ENCODE results near the gene NIPA2. TPM values are rescaled to one million over a fixed set of nuclear protein-coding genes. Genes with fewer than 3 reads are reported as not detected.
A peak's percentile ranks its signal among the peaks of the same experiment; 100 is the strongest.

NIPA2 gene
- total RNA-seq, 1 donor from 2014 or later, result 37.7 TPM

GRCh38 chr15:22872936-22873701, 34.7 kb downstream of the NIPA2 start:
- peaks cover 76% of the 10 kb centered on the region for H3K36me3 Mint-ChIP-seq
- peaks cover 4% of the 10 kb centered on the region for H3K9me3 Mint-ChIP-seq
- TF ChIP-seq CTCF (IDR thresholded peaks at IDR 0.05; ENCODE audit: unreplicated experiment), result no peak

GRCh38 chr15:22873841-22874240, 35.4 kb downstream of the NIPA2 start:
- Mint-ChIP-seq H3K9me3 (peaks cover 4% of the 10 kb centered on the region), H3K27ac (no peak overlapping the region), H3K4me1 (no peaks in the 10 kb centered on the region), H3K36me3 (peaks cover 78% of the 10 kb centered on the region), H3K27me3 (ENCODE audit: low read depth) (no peaks in the 10 kb centered on the region), H3K4me3 (no peak overlapping the region)
- no peak for DNase-seq (ENCODE audit: low spot score in 2 of 2, unreplicated experiment in 2 of 2)
- no peak for TF ChIP-seq CTCF (IDR thresholded peaks at IDR 0.05; ENCODE audit: unreplicated experiment)

More at GRCh38 chr15:22872936-22873701, 34.7 kb downstream of the NIPA2 start:
- Mint-ChIP-seq H3K4me3 (no peak overlapping the region), H3K27ac (peak overlapping the region; percentile 68), H3K4me1 (no peaks in the 10 kb centered on the region), H3K27me3 (ENCODE audit: low read depth) (no peaks in the 10 kb centered on the region)
- DNase-seq (ENCODE audit: low spot score in 2 of 2, unreplicated experiment in 2 of 2), result no peak

GRCh38 chr15:22874256-22874655, 35.8 kb downstream of the NIPA2 start:
- no peak for TF ChIP-seq CTCF (IDR thresholded peaks at IDR 0.05; ENCODE audit: unreplicated experiment)
- Mint-ChIP-seq H3K36me3 (peaks cover 74% of the 10 kb centered on the region), H3K4me3 (no peak overlapping the region), H3K9me3 (peaks cover 4% of the 10 kb centered on the region), H3K27ac (no peak overlapping the region), H3K4me1 (no peaks in the 10 kb centered on the region), H3K27me3 (ENCODE audit: low read depth) (no peaks in the 10 kb centered on the region)
- no peak for DNase-seq (ENCODE audit: low spot score in 2 of 2, unreplicated experiment in 2 of 2)

- H3K36me3 Mint-ChIP-seq, result peaks cover 70% of the 10 kb centered on the region
Measured at GRCh38 chr15:22874966-22875365, 36.5 kb downstream of the NIPA2 start.

GRCh38 chr15:22877117-22877516, 38.7 kb downstream of the NIPA2 start:
- TF ChIP-seq CTCF (IDR thresholded peaks at IDR 0.05; ENCODE audit: unreplicated experiment), result no peak
- Mint-ChIP-seq H3K9me3 (peaks cover 3% of the 10 kb centered on the region), H3K4me3 (no peak overlapping the region), H3K4me1 (no peaks in the 10 kb centered on the region), H3K36me3 (peaks cover 71% of the 10 kb centered on the region), H3K27me3 (ENCODE audit: low read depth) (no peaks in the 10 kb centered on the region), H3K27ac (no peak overlapping the region)
- no peak for DNase-seq (ENCODE audit: low spot score in 2 of 2, unreplicated experiment in 2 of 2)

More at GRCh38 chr15:22874966-22875365, 36.5 kb downstream of the NIPA2 start:
- peaks cover 4% of the 10 kb centered on the region for H3K9me3 Mint-ChIP-seq
- H3K27me3 Mint-ChIP-seq (ENCODE audit: low read depth), result no peaks in the 10 kb centered on the region
- no peak overlapping the region for H3K4me3 Mint-ChIP-seq
- no peaks in the 10 kb centered on the region for H3K4me1 Mint-ChIP-seq
- no peak for DNase-seq (ENCODE audit: low spot score in 2 of 2, unreplicated experiment in 2 of 2)
- H3K27ac Mint-ChIP-seq, result no peak overlapping the region
- no peak for TF ChIP-seq CTCF (IDR thresholded peaks at IDR 0.05; ENCODE audit: unreplicated experiment)
